NT2/D1 (cell line): Measurements from ENCODE around the gene GDF15.

Experiments used
- DNase-seq: peaks from one replicate; pipeline ENCODE4 v3.0.0-alpha.2; 2011; ENCODE audit warnings: low read depth, low spot score
- H3K27me3 ChIP-seq: 2 replicates; pipeline ENCODE4 v1.6.0; 2011; ENCODE audit warnings: mild to moderate bottlenecking; ENCODE audit not compliant: insufficient read length, insufficient read depth
- H3K36me3 ChIP-seq: 2 replicates; pipeline ENCODE4 v1.6.1; 2011; ENCODE audit warnings: mild to moderate bottlenecking, low read length, mixed read lengths; ENCODE audit not compliant: insufficient read depth, insufficient read length
- H3K4me1 ChIP-seq: 2 replicates; pipeline ENCODE4 v1.5.1; 2011; ENCODE audit not compliant: insufficient read depth, insufficient read length
- H3K4me3 ChIP-seq: 2 replicates; pipeline ENCODE4 v1.5.1; 2011; ENCODE audit warnings: low read depth; ENCODE audit not compliant: insufficient read length
- H3K9ac ChIP-seq: 2 replicates; pipeline ENCODE4 v1.6.0; 2011; ENCODE audit warnings: low read depth; ENCODE audit not compliant: insufficient read length
- H3K9me3 ChIP-seq: 2 replicates; pipeline ENCODE4 v1.5.1; 2011; ENCODE audit warnings: mild to moderate bottlenecking, low read length; ENCODE audit not compliant: insufficient read depth
- SUZ12 ChIP-seq: IDR thresholded peaks from 2 replicates; pipeline ENCODE4 v1.6.1; 2011; ENCODE audit not compliant: insufficient read length, insufficient read depth; ENCODE audit errors: extremely low read depth
- YY1 ChIP-seq: IDR thresholded peaks from 2 replicates; pipeline ENCODE4 v1.6.1; 2011; ENCODE audit not compliant: insufficient read length, insufficient read depth
- ZNF274 ChIP-seq: IDR thresholded peaks from 2 replicates; pipeline ENCODE4 v1.6.1; 2011; ENCODE audit warnings: mild to moderate bottlenecking, low read depth, low read length

Gene GDF15

GRCh38 chr19:18389726-18390064 lies 3.7 kb downstream of the GDF15 start:
- H3K9ac ChIP-seq, result no peak overlapping the region

DNA sequence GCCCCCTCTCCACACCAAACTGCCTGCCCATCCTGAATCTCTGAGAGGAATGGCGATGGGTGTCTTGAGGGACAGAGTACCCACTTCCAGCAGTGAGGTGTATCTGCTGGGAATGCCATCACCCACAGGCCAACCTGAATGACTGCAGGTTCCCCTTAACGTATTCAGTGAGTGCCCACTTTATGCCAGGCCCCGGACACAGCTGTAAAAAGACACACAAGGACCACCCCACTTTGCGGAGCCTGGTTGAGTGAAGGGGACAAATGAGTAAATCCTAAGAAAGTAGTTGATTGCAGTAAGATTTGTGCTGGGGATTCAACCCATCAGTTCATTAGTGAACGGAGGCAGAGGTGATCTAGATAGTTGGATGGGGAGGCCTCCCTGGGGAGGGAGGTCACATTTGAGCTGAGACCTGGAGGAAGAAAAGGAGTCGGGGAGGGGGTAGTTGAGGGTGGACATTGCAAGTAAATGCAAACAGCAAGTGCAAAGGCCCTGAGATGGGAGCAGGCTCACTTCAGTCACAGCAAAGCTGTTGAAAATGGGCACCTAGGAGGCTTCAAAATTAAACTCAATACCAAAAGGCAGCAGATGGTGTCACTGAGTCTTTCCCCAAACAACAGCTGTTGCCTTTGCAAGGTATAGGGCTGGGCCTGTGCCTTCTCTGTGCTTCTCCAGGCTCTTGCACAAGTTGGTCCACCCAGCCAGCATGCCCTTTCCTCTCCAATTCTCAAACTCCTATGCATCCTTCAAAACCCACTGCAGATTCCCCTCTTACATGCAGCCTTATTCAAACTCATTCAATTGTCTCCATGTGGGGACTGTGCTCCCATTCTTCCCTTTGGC lies 4.3 kb downstream of the GDF15 start:
- no peak for DNase-seq
- Histone ChIP-seq H3K36me3 (no peaks in the 10 kb centered on the region), H3K4me1 (peaks cover 12% of the 10 kb centered on the region), H3K9me3 (no peaks in the 10 kb centered on the region), H3K9ac (no peak overlapping the region), H3K4me3 (no peak overlapping the region), H3K27me3 (peaks cover 40% of the 10 kb centered on the region)
- TF ChIP-seq SUZ12, result no peak
- no peak for TF ChIP-seq ZNF274
- no peak for TF ChIP-seq YY1

More at GRCh38 chr19:18389726-18390064, 3.7 kb downstream of the GDF15 start:
- DNase-seq, result no peak
- no peaks in the 10 kb centered on the region for H3K9me3 ChIP-seq
- TF ChIP-seq ZNF274 (no peak), SUZ12 (no peak), YY1 (no peak)
- no peaks in the 10 kb centered on the region for H3K36me3 ChIP-seq
- peaks cover 12% of the 10 kb centered on the region for H3K4me1 ChIP-seq
- no peak overlapping the region for H3K4me3 ChIP-seq
- H3K27me3 ChIP-seq, result peaks cover 40% of the 10 kb centered on the region

DNA sequence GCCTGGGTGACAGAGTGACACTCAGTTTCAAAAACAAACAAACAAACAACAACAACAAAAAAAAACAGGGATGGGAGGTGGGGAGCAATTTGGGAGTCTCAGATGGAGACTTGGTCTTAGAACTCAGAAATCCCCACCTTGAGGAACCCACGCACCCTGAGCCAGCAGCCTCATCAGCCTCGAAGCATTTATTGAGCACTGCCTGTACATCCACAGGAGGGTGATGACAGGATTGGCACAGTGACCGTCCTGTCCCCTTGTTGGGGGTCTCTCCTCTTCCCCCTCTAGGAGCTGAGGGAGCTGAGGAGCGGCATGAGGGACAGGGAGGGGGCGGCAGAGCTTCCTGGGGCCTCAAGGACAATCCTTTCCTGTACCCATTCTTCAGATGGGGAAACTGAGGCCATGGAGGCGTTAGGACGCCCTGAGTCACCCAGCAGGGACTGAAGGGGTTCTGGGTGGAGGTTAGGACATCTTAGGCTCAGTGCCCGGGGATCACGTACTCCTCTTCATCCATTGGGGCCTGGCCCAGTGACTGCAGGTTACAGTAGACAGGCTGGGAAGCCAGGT lies 5.6 kb downstream of the GDF15 start:
- TF ChIP-seq YY1 (no peak), SUZ12 (no peak), ZNF274 (no peak)
- no peak for DNase-seq

DNA sequence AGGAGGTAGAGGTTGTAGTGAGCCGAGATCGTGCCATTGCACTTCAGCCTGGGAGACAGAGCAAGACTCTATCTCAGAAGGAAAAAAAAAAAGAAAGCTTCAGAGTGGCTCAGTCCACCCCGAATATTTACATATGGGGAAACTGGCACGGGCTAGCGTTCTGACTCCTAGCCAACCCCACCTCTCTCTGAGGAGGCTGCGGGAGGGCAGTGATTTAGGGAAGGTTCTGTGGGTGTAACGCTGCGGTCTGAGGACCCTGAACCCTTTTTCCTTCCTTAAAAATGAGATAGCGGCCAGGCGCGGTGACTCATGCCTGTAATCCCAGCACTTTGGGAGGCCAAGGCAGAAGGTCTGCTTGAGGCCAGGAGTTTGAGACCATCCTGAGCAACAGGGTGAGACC lies 6.5 kb downstream of the GDF15 start:
- no peak for DNase-seq
- peak overlapping the region; percentile 61 for H3K9ac ChIP-seq
- no peak for TF ChIP-seq SUZ12
- no peak for TF ChIP-seq ZNF274
- no peaks in the 10 kb centered on the region for H3K36me3 ChIP-seq
- no peaks in the 10 kb centered on the region for H3K9me3 ChIP-seq
- peaks cover 16% of the 10 kb centered on the region for H3K4me1 ChIP-seq
- H3K27me3 ChIP-seq, result peaks cover 27% of the 10 kb centered on the region
- H3K4me3 ChIP-seq, result no peak overlapping the region

More for the DNA sequence above, 5.6 kb downstream of the GDF15 start:
- no peak overlapping the region for H3K4me3 ChIP-seq
- H3K36me3 ChIP-seq, result no peaks in the 10 kb centered on the region
- H3K27me3 ChIP-seq, result peaks cover 35% of the 10 kb centered on the region
- no peaks in the 10 kb centered on the region for H3K9me3 ChIP-seq
- H3K4me1 ChIP-seq, result peaks cover 11% of the 10 kb centered on the region
- peak overlapping the region; percentile 24 for H3K9ac ChIP-seq

DNA sequence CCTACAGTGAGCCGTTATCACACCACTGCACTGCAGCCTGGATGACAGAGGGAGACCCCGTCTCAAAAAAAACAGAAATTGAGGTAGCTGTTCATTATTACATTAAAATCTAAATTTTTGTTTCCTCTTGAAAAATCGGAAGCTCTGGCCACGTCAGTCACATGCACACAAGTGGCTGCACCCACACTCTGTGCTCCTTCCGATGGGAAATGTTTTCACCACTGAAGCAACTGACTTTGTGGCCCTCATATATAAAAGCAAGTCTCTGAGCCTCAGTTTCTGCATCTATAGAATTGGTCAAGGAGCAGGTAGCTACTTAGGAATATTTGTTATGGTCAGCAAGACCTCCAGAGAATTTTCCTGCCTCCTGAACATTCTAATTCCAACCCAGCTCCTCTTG lies 7.0 kb downstream of the GDF15 start:
- Histone ChIP-seq H3K4me3 (no peak overlapping the region), H3K9ac (peak overlapping the region; percentile 61), H3K4me1 (peaks cover 19% of the 10 kb centered on the region), H3K36me3 (no peaks in the 10 kb centered on the region), H3K9me3 (no peaks in the 10 kb centered on the region), H3K27me3 (peaks cover 26% of the 10 kb centered on the region)
- no peak for TF ChIP-seq YY1
- TF ChIP-seq ZNF274, result no peak
- no peak for TF ChIP-seq SUZ12
- no peak for DNase-seq

GRCh38 chr19:18393836-18394235 lies 7.9 kb downstream of the GDF15 start:
- DNase-seq, result no peak
- Histone ChIP-seq H3K9me3 (no peaks in the 10 kb centered on the region), H3K36me3 (no peaks in the 10 kb centered on the region), H3K9ac (no peak overlapping the region), H3K27me3 (peaks cover 18% of the 10 kb centered on the region), H3K4me3 (no peak overlapping the region), H3K4me1 (peaks cover 16% of the 10 kb centered on the region)
- TF ChIP-seq SUZ12 (no peak), YY1 (no peak), ZNF274 (no peak)

GRCh38 chr19:18396471-18397241 lies 10.7 kb downstream of the GDF15 start:
- Histone ChIP-seq H3K36me3 (no peaks in the 10 kb centered on the region), H3K4me1 (peaks cover 18% of the 10 kb centered on the region), H3K4me3 (no peak overlapping the region), H3K9me3 (no peaks in the 10 kb centered on the region), H3K27me3 (peaks cover 6% of the 10 kb centered on the region), H3K9ac (no peak overlapping the region)
- TF ChIP-seq ZNF274 (no peak), SUZ12 (no peak), YY1 (no peak)
- DNase-seq, result no peak
